Calu3 (cell line): ENCODE measurements around the gene AQP11. TPM values are rescaled to one million over a fixed set of nuclear protein-coding genes. Genes with fewer than 3 reads are reported as not detected.

Source experiments
- BruUV-seq: library from RNA; stranded (reverse); fragments of 400-500 nt; replicated peaks from 2 replicates; lab custom pipeline; 2021; lab: Mats Ljungman, UMichigan
- CTCF ChIA-PET: fragments of 300-600 bp; sonication (Branson Sonifier 250); formaldehyde crosslinking; loops from one replicate; lab custom pipeline; 2022; ENCODE audit warnings: antibody characterized with exemption; lab: Charles Lee
- DNase-seq: peaks from one replicate; pipeline ENCODE4 v3.0.0; 2022
- H3K27ac Mint-ChIP-seq: one replicate; pipeline ENCODE4 v1.8.0; 2022; ENCODE audit warnings: mixed read lengths; ENCODE audit not compliant: unreplicated experiment
- H3K27me3 Mint-ChIP-seq: one replicate; pipeline ENCODE4 v1.8.0; 2022; ENCODE audit warnings: mixed read lengths; ENCODE audit not compliant: unreplicated experiment
- H3K36me3 Mint-ChIP-seq: one replicate; pipeline ENCODE4 v1.8.0; 2022; ENCODE audit warnings: mild to moderate bottlenecking, moderate library complexity, mixed read lengths; ENCODE audit not compliant: insufficient read depth, unreplicated experiment
- H3K4me1 Mint-ChIP-seq: one replicate; pipeline ENCODE4 v1.8.0; 2022; ENCODE audit warnings: mild to moderate bottlenecking, low read depth, mixed read lengths; ENCODE audit not compliant: unreplicated experiment
- H3K4me3 Mint-ChIP-seq: one replicate; pipeline ENCODE4 v1.8.0; 2022; ENCODE audit warnings: mild to moderate bottlenecking, low read depth, moderate library complexity, mixed read lengths; ENCODE audit not compliant: unreplicated experiment
- H3K9me3 Mint-ChIP-seq: one replicate; pipeline ENCODE4 v1.8.0; 2022; ENCODE audit warnings: low read depth, mixed read lengths; ENCODE audit not compliant: unreplicated experiment
- CTCF ChIP-seq: fragments of 200-600 bp; IDR thresholded peaks from one replicate; pipeline ENCODE4 v1.8.0; 2022; ENCODE audit warnings: antibody characterized with exemption; ENCODE audit not compliant: unreplicated experiment
- intact Hi-C: fragments of 100-400 bp; cut with micrococcal nuclease; formaldehyde crosslinking; loops from one replicate; pipeline ENCODE4 v1.10.0; 2022; ENCODE audit not compliant: unreplicated experiment
- total RNA-seq: library from RNA; stranded (reverse); gene quantifications from 2 replicates; pipeline ENCODE4 v1.2.3, GENCODE V29; 2022

AQP11 gene
- total RNA-seq, 1 experiment from 2014 or later: 1.4 TPM

- no peak for DNase-seq
- Mint-ChIP-seq H3K36me3 (no peaks in the 10 kb centered on the region), H3K4me1 (peaks cover 21% of the 10 kb centered on the region), H3K9me3 (no peaks in the 10 kb centered on the region), H3K27ac (peak overlapping the region; percentile 19), H3K4me3 (no peak overlapping the region), H3K27me3 (no peaks in the 10 kb centered on the region)
- no peak for TF ChIP-seq CTCF
- BruUV-seq: no TSS peak
- CTCF ChIA-PET: interaction anchor here (1.2 kb wide), 1 partner anchor 363 kb away, joined by 3 read pairs; no protein-coding TSS in a partner anchor
- intact Hi-C loops: loop anchor here (5.0 kb wide), 1 partner anchor 431 kb away; the partner anchor contains the start of gene MYO7A
These were observed 31.4 kb upstream of the AQP11 start for GRCh38 chr11:77558380-77558779.

DNA sequence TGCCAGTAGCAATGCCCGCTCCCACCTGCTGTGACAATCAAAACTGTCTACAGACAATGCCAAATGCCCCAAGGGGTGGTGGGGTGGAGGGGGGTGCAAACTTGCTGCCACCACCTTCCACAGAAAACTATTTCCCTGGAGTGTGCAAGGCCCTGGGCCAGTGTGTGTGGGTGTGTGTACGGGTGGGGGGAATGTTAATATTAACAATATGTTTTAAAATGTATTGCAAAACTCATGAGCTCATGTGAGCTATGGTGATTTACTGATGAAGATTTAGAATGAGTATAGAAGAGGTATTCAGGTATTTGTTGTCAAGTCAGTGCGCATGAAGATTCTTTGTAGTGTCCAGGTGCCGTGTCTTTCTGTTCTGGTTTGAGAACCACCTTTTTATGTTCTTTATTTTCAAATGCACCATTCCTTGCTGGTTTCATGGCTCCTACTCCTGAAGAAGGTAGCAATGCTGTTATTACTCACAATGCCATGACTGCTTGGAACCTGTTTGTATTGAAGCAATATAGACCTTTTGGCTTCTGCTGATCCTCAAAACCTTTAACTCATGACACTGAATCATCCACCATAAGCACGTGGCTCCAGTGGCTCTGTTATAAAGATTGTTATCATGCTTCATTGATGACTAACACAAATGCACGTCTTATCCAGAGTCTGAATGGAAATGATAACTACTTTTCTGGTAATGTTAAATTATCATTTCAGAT is 29.9 kb upstream of the AQP11 start:
- Mint-ChIP-seq H3K27me3 (no peaks in the 10 kb centered on the region), H3K36me3 (no peaks in the 10 kb centered on the region), H3K27ac (no peak overlapping the region), H3K9me3 (no peaks in the 10 kb centered on the region), H3K4me1 (peaks cover 21% of the 10 kb centered on the region), H3K4me3 (no peak overlapping the region)
- TF ChIP-seq CTCF: no peak
- DNase-seq: no peak
- no TSS peak for BruUV-seq
- CTCF ChIA-PET: no interaction called here
- intact Hi-C loops: loop anchor here (5.0 kb wide), 1 partner anchor 433 kb away; the partner anchor contains the start of gene MYO7A

- TF ChIP-seq CTCF: no peak
- Mint-ChIP-seq H3K36me3 (no peaks in the 10 kb centered on the region), H3K9me3 (peaks cover 3% of the 10 kb centered on the region), H3K27ac (no peak overlapping the region), H3K27me3 (no peaks in the 10 kb centered on the region), H3K4me1 (peaks cover 21% of the 10 kb centered on the region), H3K4me3 (no peak overlapping the region)
- intact Hi-C loops: no loop called here
- no TSS peak for BruUV-seq
- CTCF ChIA-PET: no interaction called here
- DNase-seq: no peak
These were observed 29.1 kb upstream of the AQP11 start for GRCh38 chr11:77560605-77561004.

- no TSS peak for BruUV-seq
- peaks cover 21% of the 10 kb centered on the region for H3K4me1 Mint-ChIP-seq
These were observed 28.5 kb upstream of the AQP11 start for GRCh38 chr11:77561257-77561656.

More at GRCh38 chr11:77561257-77561656, 28.5 kb upstream of the AQP11 start:
- TF ChIP-seq CTCF: no peak
- intact Hi-C loops: no loop called here
- Mint-ChIP-seq H3K36me3 (no peaks in the 10 kb centered on the region), H3K27me3 (no peaks in the 10 kb centered on the region), H3K4me3 (no peak overlapping the region), H3K9me3 (peaks cover 3% of the 10 kb centered on the region), H3K27ac (no peak overlapping the region)
- no peak for DNase-seq
- CTCF ChIA-PET: interaction anchor here (0.7 kb wide), 1 partner anchor 13 kb away, joined by 3 read pairs; no protein-coding TSS in a partner anchor
